Stimulated activated CD8-positive, alpha-beta memory T cell treated with anti-CD3 and anti-CD28 coated beads, Interleukin-12 subunit alpha, Interleukin-12 subunit beta, amount 100 ng/mL, for 24 hours (primary cell): ENCODE measurements around the gene TBP.
"Not testable (repeated sequence)": the region's sequence is repeated elsewhere in the genome, so short reads cannot be mapped to it uniquely, and the experiment has no call there.

Experiments used
- DNase-seq: peaks from one replicate; pipeline ENCODE4 v3.0.0-alpha.2; 2020; ENCODE audit errors: extremely low read depth

TBP gene

DNA sequence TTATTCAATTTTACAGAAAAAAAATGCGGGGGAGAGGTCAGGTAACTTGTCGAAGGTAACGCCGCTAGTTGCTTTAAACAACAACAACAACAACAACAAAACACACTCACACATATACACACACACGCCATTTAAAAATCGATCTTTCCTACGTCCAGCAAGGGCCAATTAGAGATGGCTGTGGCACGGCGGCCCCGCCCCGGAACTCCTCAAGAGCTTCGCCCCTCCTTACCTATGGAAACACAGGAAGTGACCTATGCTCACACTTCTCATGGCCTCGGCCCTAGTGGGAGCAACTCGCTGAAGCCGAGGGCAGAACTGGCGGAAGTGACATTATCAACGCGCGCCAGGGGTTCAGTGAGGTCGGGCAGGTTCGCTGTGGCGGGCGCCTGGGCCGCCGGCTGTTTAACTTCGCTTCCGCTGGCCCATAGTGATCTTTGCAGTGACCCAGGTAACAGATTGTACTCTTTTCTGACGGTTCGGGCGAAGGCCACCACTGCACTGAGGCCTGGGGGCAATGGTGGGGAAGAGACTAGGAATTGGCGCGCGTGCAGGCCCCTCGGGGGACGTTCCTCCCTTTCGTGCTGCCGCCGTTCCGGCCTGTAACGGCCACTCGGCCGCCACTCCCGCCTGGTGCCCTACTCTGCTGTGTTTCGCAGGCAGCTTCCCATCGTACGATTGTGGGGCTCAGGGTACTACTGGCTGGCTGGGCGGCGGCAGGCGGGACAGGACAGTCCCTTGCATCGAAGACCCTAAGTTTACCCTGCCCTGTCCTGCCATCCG is at the start of gene TBP:
Gene TBP, plus strand, starts transcription at position 357 of the 783 bp plus-strand sequence. CDS start 2,661 bp downstream, outside the sequence.
- peak; percentile 94 for DNase-seq

DNA sequence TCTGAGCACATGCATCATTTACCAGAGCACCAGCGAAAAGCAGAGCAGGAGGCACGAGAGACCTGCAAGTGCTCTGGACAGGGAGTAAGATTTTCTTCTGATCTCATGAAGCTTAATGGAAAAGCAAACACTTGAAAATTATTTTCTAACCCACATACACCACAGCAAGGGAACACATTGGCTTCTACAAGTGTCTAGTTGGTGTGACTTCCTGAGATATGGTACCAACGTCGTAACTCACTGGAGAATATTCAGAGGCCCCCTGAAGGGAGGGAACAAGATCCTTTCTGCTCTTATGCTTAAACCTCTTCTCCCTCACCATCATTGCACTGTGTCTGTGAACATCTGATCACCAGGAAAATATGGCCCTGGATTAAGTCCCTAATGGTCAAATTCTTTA is 49.7 kb upstream of the TBP start:
- DNase-seq: no peak

DNA sequence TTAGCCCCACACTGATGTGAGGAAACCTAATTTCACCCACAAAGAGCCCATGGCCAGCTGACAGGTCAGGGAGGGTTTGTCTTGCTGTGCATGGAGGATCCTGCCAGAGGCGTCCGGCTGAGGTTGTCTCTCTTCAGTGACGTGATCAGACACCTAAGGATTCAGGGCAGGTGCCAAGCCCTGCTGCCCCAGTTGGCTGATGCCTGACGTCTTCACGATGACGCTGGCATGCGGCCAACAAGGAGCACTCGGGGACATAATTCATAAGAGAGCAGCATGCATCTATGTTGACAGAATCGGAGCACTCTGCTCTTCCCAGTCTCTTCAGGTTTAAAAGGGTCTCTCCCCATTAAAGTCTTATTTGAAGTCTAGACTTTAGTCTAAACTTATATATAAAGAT is 48.9 kb upstream of the TBP start:
- DNase-seq: no peak

DNA sequence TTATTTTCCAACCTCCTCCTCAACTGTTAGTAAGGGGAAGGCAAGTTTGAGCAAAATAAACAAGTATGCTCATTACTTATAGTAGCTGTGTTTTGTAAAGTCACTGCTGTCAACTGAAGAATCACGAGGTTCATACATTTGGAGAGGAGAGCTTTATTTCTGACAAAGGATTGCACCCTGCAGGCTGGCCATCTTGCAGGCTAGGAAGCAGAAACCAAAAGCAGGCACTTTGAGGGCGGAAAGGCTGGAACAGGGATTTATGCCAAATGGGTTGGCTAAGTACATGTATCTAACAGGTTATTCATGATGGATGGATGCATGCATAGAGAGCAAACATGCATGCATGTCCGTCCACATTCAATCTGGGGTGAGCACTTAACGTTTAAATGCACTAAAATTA is 47.7 kb upstream of the TBP start:
- no peak for DNase-seq

DNA sequence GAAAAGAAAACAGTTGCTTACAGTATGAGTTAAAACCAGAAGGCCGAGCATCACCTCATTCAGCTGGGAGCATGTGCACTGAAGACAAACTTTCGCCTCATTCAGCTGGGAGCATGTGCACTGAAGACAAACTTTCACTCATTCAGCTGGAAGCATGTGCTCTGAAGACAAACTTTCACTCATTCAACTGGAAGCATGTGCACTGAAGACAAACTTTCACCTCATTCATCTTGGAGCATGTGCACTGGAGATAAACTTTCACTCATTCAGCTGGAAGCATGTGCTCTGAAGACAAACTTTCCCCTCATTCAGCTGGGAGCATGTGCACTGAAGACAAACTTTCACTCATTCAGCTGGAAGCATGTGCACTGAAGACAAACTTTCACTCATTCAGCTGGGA is 46.4 kb upstream of the TBP start:
- not testable (repeated sequence) for DNase-seq

DNA sequence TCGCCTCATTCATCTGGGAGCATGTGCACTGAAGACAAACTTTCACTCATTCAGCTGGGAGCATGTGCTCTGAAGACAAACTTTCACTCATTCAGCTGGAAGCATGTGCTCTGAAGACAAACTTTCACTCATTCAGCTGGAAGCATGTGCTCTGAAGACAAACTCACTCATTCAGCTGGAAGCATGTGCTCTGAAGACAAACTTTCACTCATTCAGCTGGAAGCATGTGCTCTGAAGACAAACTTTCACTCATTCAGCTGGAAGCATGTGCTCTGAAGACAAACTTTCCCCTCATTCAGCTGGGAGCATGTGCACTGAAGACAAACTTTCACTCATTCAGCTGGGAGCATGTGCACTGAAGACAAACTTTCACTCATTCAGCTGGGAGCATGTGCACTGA is 45.9 kb upstream of the TBP start:
- not testable (repeated sequence) for DNase-seq

DNA sequence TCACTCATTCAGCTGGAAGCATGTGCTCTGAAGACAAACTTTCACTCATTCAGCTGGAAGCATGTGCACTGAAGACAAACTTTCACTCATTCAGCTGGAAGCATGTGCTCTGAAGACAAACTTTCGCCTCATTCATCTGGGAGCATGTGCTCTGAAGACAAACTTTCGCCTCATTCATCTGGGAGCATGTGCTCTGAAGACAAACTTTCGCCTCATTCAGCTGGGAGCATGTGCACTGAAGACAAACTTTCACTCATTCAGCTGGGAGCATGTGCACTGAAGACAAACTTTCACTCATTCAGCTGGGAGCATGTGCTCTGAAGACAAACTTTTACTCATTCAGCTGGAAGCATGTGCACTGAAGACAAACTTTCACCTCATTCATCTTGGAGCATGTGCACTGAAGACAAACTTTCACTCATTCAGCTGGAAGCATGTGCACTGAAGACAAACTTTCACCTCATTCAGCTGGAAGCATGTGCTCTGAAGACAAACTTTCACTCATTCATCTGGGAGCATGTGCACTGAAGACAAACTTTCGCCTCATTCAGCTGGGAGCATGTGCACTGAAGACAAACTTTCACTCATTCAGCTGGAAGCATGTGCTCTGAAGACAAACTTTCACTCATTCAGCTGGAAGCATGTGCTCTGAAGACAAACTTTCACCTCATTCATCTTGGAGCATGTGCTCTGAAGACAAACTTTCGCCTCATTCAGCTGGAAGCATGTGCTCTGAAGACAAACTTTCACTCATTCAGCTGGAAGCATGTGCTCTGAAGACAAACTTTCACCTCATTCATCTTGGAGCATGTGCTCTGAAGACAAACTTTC is 45.1 kb upstream of the TBP start:
- not testable (repeated sequence) for DNase-seq

DNA sequence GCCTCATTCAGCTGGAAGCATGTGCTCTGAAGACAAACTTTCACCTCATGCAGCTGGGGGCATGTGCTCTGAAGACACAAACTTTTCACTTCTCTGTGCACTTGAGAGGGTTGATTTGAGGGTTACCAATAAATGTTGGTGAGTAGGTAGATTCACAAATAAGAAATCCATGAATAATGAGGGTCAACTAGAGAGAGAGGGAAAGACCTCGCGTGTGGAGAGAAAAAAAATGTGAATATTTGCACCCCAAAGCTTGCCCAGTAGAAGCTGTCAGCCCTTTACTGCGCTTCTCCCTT is 44.5 kb upstream of the TBP start:
- DNase-seq: no peak

DNA sequence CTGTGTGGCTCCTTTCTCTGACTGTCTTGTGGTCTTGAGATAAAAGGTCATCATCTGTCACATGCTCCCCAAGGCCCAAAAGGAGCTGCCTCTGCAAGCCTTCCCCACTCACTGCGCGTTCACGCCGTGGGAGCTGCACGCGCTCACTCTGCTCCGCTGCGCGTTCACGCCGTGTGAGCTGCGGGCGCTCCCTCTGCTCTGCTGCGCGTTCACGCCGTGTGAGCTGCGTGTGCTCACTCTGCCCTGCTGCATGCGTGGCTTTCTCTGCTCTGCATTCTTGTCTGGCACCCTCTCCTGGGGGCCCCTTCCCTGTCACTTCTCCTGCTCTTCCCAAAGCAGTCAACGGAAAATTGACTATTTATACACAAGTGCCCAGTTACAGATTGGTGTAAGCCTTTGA is 43.5 kb upstream of the TBP start:
- no peak for DNase-seq

DNA sequence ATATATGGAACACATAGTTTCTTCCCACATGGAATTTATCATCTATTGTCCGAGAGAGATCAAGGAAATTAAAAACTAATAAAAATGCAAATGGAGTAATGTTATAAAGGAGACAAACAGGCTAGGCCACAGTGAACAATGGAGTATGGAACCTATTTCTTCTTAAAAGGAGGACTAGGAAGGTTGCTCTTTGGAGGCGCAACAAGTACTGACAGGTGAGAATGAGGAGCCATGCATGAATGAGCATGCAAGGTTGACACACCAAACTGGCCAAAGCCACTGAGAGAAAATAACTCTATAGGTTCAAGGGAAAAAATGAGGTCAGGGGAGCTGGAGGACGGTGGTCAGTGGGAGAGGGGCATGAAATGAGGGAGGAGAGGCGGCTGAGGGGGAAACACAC is 41.9 kb upstream of the TBP start:
- no peak for DNase-seq

DNA sequence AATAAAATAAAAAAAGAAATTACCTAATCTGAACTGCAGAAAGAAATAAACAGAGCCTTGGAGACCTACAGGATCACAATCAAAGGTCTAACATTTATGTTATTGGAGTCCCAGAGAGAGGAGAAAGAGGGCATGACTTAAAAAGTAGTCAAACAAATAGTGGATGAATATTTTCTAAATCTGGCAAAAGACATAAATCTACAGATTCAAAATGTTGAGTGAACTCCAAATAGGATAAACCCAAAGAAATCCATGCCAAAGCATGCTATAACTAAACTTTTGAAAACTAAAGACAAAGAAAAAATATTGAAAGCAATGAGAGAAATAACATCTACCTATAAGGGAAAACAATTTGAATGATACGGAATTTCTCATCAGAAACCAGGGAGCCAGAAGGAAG is 39.3 kb upstream of the TBP start:
- no peak for DNase-seq

DNA sequence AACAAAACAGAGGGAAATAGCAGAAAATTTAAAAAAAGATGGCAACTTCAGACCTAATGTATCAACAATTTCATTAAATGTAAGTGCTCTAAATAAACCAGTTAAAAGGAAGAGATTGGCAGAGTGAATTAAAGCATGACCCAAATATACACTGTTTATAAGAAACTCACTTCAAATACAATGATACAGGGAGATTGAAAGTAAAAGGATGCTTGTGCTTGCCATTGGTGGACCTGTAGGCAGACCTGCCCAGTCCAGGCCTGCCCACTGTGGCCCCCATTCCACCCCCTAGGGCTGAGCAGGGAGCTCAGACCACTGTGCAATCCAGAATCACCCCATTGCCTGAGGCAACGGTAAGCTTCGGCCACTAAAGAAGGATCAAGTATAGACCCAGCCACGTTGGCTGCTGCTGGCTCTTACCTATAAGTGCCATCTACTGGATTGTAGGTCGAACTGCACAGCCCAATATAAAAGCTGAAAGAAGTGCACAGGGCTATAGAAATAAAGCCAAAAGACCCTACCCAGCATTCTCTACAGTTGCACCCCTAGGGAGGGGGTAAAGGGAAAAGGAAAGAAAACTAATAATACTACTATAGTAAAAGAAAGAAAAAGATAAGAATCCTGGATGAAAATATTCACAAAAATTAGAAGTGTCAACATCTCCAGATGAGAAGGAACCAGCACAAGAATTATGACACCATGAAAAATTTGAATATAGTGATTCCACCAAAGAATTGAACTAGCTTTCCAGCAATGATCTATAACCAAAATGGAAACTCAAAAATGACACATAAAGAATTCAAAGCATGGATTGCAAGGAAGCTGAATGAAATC is 37.2 kb upstream of the TBP start:
- peak; percentile 5 for DNase-seq

DNA sequence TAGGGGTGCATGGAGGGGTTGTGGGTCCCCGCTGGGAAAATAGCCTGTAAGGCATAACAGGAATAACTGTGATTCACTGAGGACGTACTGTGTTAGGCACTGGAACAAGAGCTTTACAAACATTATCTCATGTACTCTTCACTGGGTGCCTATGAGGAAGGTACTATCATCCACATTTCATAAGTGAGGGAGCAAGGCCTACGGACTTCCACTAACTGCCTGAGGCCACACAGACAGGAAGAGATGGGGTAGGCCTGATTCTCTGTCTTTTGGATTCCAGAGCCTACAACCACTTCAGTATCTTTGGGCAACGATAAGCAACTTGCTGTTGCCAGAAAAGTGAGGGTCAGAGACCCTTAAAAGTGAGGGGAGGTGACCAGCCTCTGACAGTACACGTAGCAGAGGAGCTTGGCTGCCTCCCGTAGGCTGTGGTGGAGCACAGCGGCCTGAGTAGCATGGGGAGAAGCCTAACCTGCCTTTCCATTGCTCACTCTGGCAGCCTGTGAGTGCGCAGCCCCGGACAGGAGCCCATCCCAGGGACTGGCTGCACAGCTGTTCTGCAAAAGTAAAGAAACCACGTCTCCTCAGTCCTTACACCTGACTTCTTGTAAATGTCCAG is 31.5 kb upstream of the TBP start:
- no peak for DNase-seq

DNA sequence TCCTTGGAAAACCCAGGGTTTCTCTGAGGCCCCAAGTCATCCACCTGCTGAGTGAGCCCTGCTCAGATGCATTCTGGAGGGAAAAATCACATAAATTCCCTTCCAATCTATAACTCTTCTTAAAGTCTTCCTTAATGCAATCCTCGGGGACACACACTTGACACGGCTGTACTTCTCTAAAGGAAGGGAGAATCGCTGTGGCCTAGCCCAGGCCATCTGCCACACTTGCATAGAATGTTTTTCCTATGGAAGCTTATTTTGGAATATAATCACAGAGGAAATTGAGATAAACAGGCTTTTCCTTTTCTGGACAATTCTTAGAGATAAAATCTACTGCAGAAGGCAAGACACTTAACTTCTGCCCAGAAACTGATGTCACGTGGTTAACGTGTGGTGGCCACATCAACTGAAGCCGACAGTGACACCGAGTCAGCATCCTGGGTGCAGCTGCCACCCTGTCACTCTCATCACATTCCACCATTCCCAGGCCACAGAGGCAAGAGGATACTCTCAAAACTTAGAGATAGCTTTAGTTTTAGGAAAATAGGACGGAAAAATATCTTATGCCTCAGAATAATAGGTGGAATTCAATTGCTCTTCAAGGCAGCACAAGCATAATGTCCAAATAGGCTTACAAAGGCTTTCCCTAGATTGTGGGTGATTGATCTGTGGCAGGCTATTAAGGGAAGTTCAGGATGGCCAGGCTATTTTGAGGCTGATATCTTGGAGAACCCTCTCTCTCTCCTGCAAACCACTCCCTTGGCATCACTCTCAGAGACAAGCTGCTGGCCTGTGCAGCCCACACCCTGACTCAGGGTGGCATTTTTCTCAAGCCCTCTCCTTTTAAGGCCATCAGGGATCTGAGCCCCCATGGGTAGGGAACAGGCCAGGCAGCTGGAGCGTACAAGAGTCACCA is 30.7 kb upstream of the TBP start:
- no peak for DNase-seq

DNA sequence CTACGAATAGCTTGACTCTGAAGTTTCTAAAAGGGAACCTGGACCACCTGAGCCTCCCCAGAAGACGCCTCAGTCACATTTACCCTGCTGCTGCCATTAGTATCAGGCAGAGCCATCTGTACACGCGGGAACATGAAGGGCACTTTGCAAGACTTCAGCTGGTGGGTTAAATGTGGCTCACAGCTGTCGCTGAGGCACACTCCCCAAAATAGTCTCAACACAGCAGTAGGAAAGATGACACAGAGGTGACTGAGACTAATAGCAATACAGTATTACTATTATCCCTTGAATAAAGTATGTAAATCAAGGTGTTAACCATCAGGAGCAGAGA is 30.0 kb upstream of the TBP start:
- DNase-seq: no peak

DNA sequence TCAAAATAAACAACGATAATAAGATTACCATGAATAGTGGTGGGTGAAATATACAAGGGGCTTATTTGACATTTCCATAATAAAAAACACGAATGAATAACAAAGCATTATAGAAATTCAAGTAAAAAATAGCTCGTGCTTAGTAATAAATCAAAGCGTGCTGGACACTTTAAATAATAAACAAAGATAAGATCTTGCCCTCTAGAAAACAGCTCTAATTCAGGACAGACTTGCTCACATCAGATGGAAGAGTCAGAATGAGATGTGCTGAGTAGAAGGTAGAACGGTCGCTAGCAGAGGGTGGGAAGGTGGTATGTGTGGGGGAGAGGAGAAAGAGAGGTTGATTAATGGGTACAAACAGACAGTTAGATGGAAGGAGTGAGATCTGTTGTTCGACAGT is 28.4 kb upstream of the TBP start:
- DNase-seq: no peak

DNA sequence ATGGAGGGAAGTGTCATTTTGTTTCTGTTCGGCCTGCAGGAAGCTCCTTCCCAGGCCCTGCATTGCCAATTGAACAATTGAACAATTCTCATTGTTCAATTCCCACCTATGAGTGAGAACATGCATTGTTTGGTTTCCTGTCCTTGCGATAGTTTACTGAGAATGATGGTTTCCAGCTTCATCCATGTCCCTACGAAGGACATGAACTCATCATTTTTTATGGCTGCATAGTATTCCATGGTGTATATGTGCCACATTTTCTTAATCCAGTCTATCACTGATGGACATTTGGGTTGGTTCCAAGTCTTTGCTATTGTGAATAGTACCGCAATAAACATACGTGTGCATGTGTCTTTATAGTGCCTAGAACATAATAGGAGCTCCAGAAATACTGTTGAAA is 26.2 kb upstream of the TBP start:
- not testable (repeated sequence) for DNase-seq

DNA sequence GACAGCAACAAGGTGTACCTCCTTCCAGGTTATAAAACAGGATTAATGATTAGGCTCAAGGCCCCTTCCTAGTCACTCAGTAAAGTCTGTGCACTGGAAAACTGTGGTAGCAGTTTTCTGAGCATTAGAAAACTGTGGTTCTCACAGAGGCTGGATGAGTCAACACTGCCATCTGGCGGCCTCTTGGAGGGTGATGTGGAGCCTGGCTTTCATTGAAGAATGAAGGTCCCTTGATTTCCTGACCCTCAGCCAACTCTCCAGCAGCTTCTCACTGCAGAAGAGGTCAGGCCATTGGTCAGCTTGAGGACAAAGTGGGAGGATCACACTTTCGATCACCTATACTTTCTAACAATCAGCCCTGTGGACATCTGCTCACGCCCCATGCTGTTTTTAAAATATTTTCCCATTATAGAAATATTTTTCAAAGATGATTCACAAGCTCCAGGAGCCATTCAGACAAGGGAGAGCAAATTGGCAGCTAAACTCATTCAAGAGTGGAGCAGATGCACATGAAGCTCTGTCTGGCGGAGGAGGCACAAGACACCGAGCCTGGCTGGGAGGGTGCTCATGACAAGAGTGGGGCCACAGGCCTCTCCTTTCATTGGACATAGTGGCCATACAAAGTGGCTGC is 24.2 kb upstream of the TBP start:
- no peak for DNase-seq

DNA sequence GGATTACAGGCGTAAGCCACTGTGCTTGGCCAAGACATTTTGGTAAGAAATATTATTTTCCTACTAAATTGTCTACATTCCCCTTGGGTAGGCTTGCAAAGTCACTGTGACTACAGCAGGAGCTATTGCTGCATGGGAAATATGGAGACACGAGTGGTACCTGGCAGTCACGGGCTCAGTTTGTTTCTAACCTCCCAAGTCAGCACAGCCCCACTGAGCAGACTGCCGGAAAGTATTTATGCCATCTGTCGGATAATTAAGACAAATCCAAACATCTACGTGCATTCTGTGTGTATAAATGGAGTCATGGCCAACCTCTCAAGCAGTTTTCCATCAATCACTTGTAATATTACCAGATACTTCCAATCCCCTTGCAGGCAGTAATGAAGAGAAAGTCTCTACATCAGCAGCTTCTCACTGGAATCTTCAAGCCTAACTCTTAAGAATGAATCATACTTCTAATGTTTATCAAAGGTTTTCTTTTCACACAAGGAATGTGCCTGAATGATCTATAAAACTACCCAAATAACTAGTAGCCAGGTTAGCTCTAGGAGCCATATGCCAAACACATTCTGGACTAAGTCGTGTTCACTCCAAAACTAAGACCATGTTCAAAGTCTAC is 21.2 kb upstream of the TBP start:
- no peak for DNase-seq

DNA sequence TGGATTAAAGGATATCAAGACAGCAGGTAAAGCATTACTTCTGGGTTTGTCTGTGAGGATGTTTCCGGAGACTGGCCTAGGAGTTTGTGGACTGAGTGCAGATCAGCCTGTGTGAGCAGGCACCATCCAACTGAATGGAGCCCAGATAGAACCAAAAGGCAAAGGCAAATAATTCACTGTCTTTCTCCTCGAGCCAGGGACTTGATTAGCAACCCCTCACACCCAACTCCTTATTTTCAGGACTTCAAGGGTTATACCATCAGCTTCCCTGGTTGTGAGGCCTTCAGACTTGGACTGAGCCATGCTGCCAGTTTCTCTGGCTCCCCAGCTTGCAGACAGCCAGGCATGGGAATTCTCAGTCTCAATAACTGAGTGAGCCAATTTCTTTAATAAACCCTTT is 20.4 kb upstream of the TBP start:
- DNase-seq: no peak
